T47D (cell line): ENCODE measurements around the gene TAX1BP1.
A peak's percentile ranks its signal among the peaks of the same experiment; 100 is the strongest.

Experiments used
- DNase-seq, 2 experiments: peaks; one replicate each; pipeline versions ENCODE4 v3.0.0 to v3.0.0-alpha.2; 2011 to 2012; ENCODE audit warnings: low read depth in 1 of 2, low spot score in 1 of 2
- JUND ChIP-seq: IDR thresholded peaks from 2 replicates; pipeline ENCODE4 v1.6.1; 2012; ENCODE audit warnings: low read depth
- in situ Hi-C: cut with HindIII; loops from 2 replicates; pipeline ENCODE4 v1.10.0; 2016; ENCODE audit warnings: low sequenced_read_pairs, low pct_unique_long_range_greater_than_20kb

The TAX1BP1 gene

GRCh38 chr7:27745064-27745583, 5.2 kb downstream of the TAX1BP1 start:
- DNase-seq, result peak; percentile 18 to 78
- in situ Hi-C loops, result no loop called here
- no peak for TF ChIP-seq JUND

DNA sequence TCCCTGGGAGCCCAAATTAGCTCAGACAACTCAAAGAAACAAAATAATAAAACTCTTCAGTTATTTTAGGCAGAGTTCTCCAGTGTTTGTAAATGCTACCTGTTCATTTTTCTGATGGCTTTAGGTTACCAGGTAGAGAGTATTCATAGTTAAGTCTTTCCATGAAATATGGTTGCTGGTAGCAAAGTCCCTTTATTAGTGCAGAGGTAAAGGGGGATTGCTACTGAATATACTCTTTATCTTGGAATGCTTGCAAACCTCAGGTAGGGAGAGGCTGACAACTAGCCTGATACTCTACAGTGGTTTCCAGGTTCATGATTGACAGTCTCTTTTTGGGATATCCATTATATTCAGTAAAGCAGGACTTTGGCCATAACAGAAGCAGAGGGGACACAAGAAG, 6.5 kb downstream of the TAX1BP1 start:
- no peak for DNase-seq
- in situ Hi-C loops, result no loop called here
- no peak for TF ChIP-seq JUND

GRCh38 chr7:27746978-27747377, 7.0 kb downstream of the TAX1BP1 start:
- no peak for DNase-seq
- in situ Hi-C loops, result no loop called here
- TF ChIP-seq JUND, result no peak

DNA sequence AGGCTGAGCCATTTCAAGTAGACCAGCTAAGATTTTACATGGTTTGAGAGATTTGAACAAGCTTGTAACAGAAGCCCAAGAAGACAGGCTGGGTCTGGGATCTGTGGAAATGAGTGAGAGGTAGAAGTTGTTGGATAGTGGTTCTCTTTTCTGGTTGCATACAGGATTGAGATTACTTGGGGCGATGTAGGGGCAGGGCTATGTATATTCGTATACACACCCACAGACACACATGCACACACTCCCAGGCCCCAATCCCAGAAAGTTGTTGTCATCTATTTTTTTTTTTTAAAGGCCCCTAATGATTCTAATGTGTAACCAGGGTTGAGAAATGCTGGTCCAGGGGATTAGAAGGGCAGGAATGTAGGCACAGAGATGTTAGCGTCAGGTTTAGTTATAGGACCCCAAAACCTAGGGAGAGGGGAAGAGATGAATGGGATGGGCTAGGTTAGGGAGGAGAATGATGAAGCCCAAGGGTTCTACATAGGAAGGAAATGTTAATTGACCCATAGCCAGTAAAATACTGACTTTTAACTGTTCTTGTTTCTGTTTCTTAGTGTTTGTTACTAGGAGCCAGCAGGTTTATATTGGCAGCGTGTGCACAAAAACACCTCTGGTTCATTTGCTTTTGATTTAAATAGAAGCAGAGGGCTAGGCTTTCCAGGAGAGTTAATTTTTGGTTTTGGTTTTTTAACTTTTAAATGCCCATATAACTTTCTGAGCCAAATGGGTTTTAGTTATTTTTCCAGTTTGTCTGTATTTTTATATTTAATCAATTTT, 7.8 kb downstream of the TAX1BP1 start:
- TF ChIP-seq JUND, result no peak
- in situ Hi-C loops, result no loop called here
- no peak for DNase-seq

DNA sequence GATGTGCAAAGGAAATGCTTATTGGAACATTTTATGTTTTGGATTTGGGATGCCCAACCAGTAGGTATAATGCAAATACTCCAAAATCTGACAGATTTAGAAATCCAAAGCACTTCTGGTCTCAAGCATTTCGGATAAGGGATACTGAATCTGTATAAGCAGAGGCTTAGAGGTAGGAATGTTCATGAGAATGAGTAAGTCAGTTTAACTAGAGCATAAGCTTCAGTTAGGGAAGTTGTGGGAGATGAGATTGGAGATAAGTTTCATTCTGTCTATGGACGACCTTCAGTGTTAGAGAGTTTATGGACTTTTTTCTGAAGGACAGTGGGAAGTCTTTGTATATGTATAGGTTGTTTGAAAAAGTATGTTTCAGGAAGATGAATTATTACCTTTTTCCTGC, 10.4 kb downstream of the TAX1BP1 start:
- no peak for DNase-seq
- in situ Hi-C loops, result no loop called here
- no peak for TF ChIP-seq JUND

GRCh38 chr7:27751888-27752660, 12.1 kb downstream of the TAX1BP1 start:
- no peak for TF ChIP-seq JUND
- in situ Hi-C loops, result no loop called here
- DNase-seq, result no peak

DNA sequence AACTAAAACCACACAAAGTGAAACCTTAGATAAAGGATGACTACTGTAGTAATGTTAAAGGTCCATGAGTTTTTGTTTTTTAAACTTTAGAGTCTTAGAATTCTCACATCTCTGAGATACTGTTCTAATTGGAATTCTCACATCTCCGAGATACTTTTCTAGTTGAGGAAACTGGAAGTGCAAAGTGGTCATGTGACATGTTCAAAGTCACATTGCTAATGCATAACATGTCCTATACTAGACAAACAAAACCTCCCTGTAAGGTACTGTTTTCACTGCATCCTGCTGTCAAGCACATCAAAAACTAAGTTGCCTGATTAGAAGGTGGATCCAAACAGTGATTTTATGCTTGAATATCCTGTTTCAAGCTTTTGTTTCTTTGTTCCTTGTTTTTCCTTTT, 13.9 kb downstream of the TAX1BP1 start:
- DNase-seq, result no peak
- in situ Hi-C loops, result no loop called here
- no peak for TF ChIP-seq JUND

GRCh38 chr7:27756298-27756697, 16.3 kb downstream of the TAX1BP1 start:
- in situ Hi-C loops, result no loop called here
- DNase-seq, result no peak
- TF ChIP-seq JUND, result no peak

- TF ChIP-seq JUND, result no peak
- in situ Hi-C loops, result no loop called here
- no peak for DNase-seq
Measured at GRCh38 chr7:27759491-27759890, 19.5 kb downstream of the TAX1BP1 start.

- in situ Hi-C loops, result no loop called here
- no peak for DNase-seq
- TF ChIP-seq JUND, result no peak
Measured at GRCh38 chr7:27762062-27762461, 22.1 kb downstream of the TAX1BP1 start.

GRCh38 chr7:27763983-27764508, 24.1 kb downstream of the TAX1BP1 start:
- in situ Hi-C loops, result no loop called here
- no peak for DNase-seq
- TF ChIP-seq JUND, result no peak

DNA sequence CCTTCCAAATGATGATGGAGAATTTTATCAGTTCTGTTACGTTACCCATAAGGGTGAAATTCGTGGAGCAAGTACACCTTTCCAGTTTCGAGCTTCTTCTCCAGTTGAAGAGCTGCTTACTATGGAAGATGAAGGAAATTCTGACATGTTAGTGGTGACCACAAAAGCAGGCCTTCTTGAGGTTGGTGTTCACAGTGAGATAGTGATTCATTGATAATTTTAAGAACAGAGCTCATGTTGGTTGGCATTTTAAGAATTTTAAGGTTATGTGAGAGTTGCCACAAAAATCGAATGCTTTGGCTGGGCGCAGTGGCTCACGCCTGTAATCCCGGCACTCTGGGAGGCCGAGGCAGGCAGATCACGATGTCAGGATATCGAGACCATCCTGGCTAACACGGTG, 25.9 kb downstream of the TAX1BP1 start:
- DNase-seq, result no peak
- in situ Hi-C loops, result no loop called here
- TF ChIP-seq JUND, result no peak

DNA sequence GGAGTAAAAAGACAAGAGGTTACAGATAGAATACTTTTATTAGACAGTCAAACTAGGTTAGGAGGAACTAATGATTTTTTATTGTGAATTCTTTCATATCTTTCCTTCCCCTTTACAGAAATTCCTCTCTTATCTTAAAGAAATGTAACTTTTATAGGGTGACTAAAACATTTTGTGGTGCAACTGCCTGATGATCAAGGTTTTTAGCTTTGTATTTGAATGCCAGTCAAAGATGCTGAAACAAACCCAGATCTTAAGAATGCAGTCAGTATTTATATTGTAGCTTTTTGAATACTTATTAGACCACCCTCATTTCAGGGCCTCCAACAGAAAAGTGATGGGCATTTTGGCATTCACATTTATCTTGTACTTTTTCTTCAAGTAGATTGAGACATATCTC, 27.4 kb downstream of the TAX1BP1 start:
- DNase-seq, result no peak
- in situ Hi-C loops, result no loop called here
- TF ChIP-seq JUND, result no peak
